ENCODE measurements around the gene EVX1.

The EVX1 gene

GRCh38 chr7:27217951-27218350 is 24.7 kb upstream of the EVX1 start:
- CTCF ChIA-PET, result interaction anchor here (2.3 kb wide), 1 partner anchor 8 kb away, joined by 11 read pairs; no protein-coding TSS in a partner anchor
- POLR2A ChIA-PET, result no interaction called here

DNA sequence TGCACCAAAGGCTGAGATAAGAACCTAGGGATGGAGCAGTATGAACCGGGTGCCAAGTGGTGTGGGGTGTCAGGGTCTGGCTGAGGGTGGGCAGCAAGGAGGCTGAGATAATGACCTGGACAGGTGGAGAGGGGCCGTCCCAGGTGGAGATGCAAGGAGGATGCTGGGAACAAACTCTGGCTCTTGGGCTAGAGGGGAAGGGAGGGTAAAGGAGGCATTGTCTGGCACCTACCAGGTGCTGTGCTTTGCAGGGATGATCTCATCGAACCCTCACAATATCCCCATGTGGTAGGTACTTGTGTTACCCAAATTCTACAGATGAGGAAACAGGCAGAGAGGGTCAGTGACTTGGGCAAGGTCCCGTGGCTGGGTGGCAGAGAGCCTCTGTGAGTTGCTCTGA is 22.8 kb upstream of the EVX1 start:
- POLR2A ChIA-PET, result no interaction called here
- no peak for DNase-seq (ENCODE audit: extremely low spot score)
- no peak for TF ChIP-seq CTCF (IDR thresholded peaks at IDR 0.05; ENCODE audit: control extremely low read depth, extremely low read depth, low read depth, missing control alignments)
- CTCF ChIA-PET, result interaction anchor here (2.3 kb wide), 1 partner anchor 10 kb away, joined by 11 read pairs; no protein-coding TSS in a partner anchor

More at GRCh38 chr7:27217951-27218350, 24.7 kb upstream of the EVX1 start:
- no peak for TF ChIP-seq CTCF (IDR thresholded peaks at IDR 0.05; ENCODE audit: control extremely low read depth, extremely low read depth, low read depth, missing control alignments)
- no peak for DNase-seq (ENCODE audit: extremely low spot score)

DNA sequence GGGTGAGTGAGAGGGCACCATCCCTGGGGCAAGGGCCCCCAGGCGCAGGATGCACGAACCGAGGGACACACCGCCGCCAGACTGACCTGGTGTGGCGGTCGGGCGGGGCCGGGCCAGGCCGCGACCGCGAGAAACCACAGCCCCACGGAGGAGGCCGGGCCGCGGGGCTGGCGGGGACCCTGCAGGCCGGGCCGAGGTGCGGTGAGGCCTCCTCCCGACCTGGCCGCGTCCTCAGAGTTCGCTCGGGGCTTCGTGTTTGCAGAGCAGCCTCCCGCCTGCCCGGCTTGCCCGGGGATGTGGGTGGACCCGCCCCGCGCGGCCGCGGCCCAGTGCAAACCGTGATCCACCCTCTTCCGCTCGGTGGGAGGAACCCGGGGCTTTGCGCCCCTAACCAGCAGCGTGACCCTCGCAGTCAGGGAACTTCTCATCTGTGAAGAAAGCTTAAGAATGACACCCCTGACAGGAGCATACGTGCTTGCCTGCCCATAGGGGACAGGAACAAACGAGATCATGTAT is 22.1 kb upstream of the EVX1 start:
- ChIA-PET CTCF (interaction anchor here (1.0 kb wide), 1 partner anchor 11 kb away, joined by 3 read pairs; no protein-coding TSS in a partner anchor), POLR2A (no interaction called here)
- DNase-seq (ENCODE audit: extremely low spot score), result no peak
- TF ChIP-seq CTCF (IDR thresholded peaks at IDR 0.05; ENCODE audit: control extremely low read depth, extremely low read depth, low read depth, missing control alignments), result no peak

- DNase-seq (ENCODE audit: extremely low spot score), result no peak
- ChIA-PET POLR2A (no interaction called here), CTCF (interaction anchor here (1.0 to 3.2 kb wide), 2 partner anchors 11 kb away, joined by 3 to 16 read pairs; no protein-coding TSS in a partner anchor)
- no peak for TF ChIP-seq CTCF (IDR thresholded peaks at IDR 0.05; ENCODE audit: control extremely low read depth, extremely low read depth, low read depth, missing control alignments)
These were observed 21.3 kb upstream of the EVX1 start for GRCh38 chr7:27221201-27221797.

DNA sequence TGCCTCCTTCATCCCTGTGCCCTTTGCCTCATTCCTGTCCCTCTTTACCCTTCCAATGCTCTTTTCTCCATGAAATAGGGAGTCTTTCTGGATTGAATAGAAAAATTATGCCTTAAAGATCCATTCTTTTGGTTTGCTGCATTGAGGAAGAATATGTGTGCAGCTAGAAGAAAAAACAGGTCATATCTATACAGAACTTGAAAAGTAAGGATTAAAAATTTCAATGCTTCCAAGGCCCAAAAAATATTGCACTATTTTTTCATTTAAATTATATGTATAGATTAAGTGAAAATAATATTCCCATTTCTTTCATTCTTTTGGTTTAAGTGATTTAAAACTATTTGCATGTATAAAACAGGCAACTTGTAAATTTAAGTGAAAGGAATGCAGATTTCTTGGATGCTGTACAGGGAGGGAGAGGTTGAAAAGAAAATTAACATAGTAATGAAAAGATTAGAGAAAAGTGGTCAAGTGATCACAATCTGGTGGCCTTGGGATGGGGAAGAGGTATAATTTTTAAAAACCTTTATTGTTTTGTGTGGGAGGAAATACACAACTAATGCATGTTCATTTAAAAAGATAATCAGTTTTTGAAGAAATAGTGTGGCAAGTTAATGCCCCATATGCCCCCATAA is 18.5 kb upstream of the EVX1 start:
- POLR2A ChIA-PET, result no interaction called here
- CTCF ChIA-PET, result interaction anchor here (1.4 to 3.2 kb wide), 2 partner anchors 13 to 28 kb away, joined by 3 to 16 read pairs; no protein-coding TSS in a partner anchor
- no peak for TF ChIP-seq CTCF (IDR thresholded peaks at IDR 0.05; ENCODE audit: control extremely low read depth, extremely low read depth, low read depth, missing control alignments)
- DNase-seq (ENCODE audit: extremely low spot score), result no peak

DNA sequence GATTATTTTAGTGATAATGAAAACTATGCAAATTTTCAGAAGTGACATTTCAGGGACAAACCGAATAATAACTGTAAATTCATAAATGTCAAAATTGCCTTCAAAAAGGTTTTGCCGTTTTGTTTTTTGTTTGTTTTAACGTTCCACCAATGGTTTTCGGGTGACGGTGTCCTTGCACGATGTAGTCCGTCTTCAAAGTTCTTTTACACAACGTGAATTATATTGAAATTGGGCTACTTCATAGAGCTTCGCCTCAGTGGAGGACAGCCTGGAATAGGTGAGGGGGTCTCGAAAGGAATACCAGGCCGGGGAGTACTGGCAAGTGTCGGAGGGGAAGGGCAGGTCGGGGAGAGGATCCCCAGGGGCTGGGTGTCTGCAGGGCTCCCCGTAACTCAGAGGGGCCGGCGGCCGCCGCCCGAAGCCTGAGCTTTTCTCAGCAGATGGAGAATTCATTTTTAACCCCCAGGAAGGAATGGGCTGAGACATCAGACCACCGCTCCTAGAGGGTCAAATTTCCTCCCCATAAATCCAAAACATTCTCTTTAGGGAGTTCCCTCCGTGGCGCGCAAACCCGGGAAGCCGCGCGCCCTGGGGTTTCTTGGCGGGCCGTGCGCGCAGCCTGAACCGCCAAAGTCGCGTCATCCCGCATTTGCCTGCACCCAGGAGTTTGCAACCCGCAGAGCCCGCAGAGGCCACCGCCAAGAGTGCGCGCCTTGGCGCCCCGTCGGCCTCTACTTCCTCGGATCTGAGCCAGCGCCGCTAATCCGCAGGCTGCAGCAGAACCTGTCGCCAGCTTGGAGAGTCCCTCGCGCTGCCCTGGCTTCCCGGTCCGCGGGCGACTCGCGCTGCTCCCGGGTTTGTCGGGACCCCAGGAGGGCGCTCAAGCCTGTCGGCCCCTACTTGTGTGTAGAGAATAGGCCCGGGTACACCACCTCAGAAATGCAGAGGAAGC is 17.3 kb upstream of the EVX1 start:
- POLR2A ChIA-PET, result no interaction called here
- TF ChIP-seq CTCF (IDR thresholded peaks at IDR 0.05; ENCODE audit: control extremely low read depth, extremely low read depth, low read depth, missing control alignments), result no peak
- DNase-seq (ENCODE audit: extremely low spot score), result no peak
- CTCF ChIA-PET, result interaction anchor here (1.1 kb wide), 1 partner anchor 14 kb away, joined by 4 read pairs; no protein-coding TSS in a partner anchor

Data from GM10248 (cell line).